ENCODE results near the gene EFCAB6. TPM values are rescaled to one million over a fixed set of nuclear protein-coding genes. Genes with fewer than 3 reads are reported as not detected.

The EFCAB6 gene
- total RNA-seq, 1 experiment from 2014 or later: 2.5 TPM

DNA sequence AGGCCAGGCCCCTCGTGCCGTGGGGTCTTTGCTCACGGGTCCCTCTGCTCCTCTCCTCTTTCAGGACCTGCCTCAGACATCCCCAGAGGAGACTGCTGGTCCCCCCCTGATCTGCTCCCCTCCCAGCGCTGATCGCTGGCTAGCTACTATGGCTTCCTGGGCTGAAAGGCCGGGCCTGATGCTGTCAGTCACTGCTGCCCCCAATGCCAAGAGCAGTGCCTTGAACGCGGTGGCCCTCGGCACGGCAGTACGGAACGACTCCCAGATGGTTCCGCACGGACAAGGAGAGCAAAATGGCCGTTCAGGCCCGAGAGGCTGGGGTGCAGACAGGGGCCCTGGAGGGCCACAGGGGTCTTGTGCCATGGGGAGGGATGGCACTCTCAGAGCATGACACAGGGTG is 28.7 kb upstream of the EFCAB6 start:
- POLR2A ChIA-PET (ENCODE audit: unreplicated experiment): no interaction called here
- DNase-seq: no peak

DNA sequence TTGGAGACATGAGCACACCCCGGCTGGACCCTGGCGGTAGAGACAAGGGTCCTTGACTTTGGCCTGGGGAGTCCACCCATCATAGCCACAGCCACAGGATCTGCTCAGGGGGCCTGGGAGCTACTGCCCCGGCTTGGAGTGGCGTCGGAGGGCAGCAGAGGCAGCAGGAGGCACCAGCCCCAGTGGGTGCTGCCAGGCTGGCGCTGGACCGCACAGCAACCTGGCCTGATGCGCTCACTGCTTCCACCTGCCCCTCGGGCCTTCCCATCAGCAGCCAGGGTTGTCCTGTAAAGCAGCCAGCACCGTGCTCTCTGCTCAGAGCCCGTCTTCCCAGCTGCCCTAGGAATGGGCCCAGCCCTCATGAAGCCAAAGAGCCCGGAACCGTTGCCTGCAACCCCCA is 28.3 kb upstream of the EFCAB6 start:
- DNase-seq: no peak
- Histone ChIP-seq H4K20me1 (ENCODE audit: insufficient read depth) (no peaks in the 10 kb centered on the region; the same call in 1 of the 2 replicates), H3K9me2 (ENCODE audit: insufficient read depth) (no peaks in the 10 kb centered on the region), H3K27ac (no peak overlapping the region), H3F3A (ENCODE audit: insufficient read depth, low read depth) (no peaks in the 10 kb centered on the region), H3K4me2 (no peak overlapping the region), H3K36me3 (ENCODE audit: low read depth) (no peaks in the 10 kb centered on the region), H3K9me3 (ENCODE audit: insufficient read depth, low read depth) (no peaks in the 10 kb centered on the region), H2AFZ (no peak overlapping the region), H3K4me1 (replicated peaks; ENCODE audit: insufficient read depth) (no peaks in the 10 kb centered on the region), H3K27me3 (ENCODE audit: insufficient read depth, low read depth) (peaks cover 61% of the 10 kb centered on the region), H3K79me2 (ENCODE audit: low read depth) (no peaks in the 10 kb centered on the region), H3K4me3 (no peak overlapping the region)
- BruUV-seq (replicated peaks): no TSS peak
- TF ChIP-seq, protein P1, sequence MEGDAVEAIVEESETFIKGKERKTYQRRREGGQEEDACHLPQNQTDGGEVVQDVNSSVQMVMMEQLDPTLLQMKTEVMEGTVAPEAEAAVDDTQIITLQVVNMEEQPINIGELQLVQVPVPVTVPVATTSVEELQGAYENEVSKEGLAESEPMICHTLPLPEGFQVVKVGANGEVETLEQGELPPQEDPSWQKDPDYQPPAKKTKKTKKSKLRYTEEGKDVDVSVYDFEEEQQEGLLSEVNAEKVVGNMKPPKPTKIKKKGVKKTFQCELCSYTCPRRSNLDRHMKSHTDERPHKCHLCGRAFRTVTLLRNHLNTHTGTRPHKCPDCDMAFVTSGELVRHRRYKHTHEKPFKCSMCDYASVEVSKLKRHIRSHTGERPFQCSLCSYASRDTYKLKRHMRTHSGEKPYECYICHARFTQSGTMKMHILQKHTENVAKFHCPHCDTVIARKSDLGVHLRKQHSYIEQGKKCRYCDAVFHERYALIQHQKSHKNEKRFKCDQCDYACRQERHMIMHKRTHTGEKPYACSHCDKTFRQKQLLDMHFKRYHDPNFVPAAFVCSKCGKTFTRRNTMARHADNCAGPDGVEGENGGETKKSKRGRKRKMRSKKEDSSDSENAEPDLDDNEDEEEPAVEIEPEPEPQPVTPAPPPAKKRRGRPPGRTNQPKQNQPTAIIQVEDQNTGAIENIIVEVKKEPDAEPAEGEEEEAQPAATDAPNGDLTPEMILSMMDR (conservative IDR thresholded peaks at IDR 0.05): no peak
- no peak for TF ChIP-seq EZH2 (IDR thresholded peaks at IDR 0.05; ENCODE audit: low read depth)
- intact Hi-C loops (cut with micrococcal nuclease; ENCODE audit: unreplicated experiment): no loop called here
- CTCF ChIA-PET: no interaction called here
- POLR2A ChIA-PET (ENCODE audit: unreplicated experiment): no interaction called here

More for the DNA sequence above, 28.7 kb upstream of the EFCAB6 start:
- Histone ChIP-seq H3K4me1 (replicated peaks; ENCODE audit: insufficient read depth) (no peaks in the 10 kb centered on the region), H3K27me3 (ENCODE audit: insufficient read depth, low read depth) (peaks cover 65% of the 10 kb centered on the region), H2AFZ (no peak overlapping the region), H3K9me3 (ENCODE audit: insufficient read depth, low read depth) (no peaks in the 10 kb centered on the region), H3K4me2 (no peak overlapping the region), H3K4me3 (no peak overlapping the region), H3K36me3 (ENCODE audit: low read depth) (no peaks in the 10 kb centered on the region), H3K27ac (no peak overlapping the region), H3F3A (ENCODE audit: insufficient read depth, low read depth) (no peaks in the 10 kb centered on the region), H3K9me2 (ENCODE audit: insufficient read depth) (no peaks in the 10 kb centered on the region), H3K79me2 (ENCODE audit: low read depth) (no peaks in the 10 kb centered on the region), H4K20me1 (ENCODE audit: insufficient read depth) (no peaks in the 10 kb centered on the region; the same call in 1 of the 2 replicates)
- no TSS peak for BruUV-seq (replicated peaks)
- intact Hi-C loops (cut with micrococcal nuclease; ENCODE audit: unreplicated experiment): no loop called here
- CTCF ChIA-PET: no interaction called here
- TF ChIP-seq EZH2 (IDR thresholded peaks at IDR 0.05; ENCODE audit: low read depth): no peak
- TF ChIP-seq, protein P1 (conservative IDR thresholded peaks at IDR 0.05): no peak

DNA sequence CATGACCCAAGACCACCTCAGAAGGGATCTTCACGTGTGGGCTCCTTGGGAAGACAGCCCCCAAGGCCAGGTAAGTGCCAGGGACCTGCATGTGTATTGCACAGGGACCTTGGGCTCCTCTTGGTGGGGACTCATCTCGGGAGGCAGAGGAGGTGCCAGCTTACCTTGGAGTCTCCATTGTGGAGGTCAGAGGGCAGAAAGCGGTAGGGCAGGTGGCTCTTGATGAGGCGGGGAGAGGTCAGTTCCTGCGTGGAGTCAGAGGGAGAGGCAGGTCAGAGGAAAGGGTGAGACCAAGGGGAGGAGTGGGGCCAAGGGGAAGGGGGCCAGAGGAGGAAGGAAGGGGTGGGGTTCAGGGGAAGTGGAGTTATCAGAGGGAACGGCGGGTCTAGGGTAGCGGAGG is 27.7 kb upstream of the EFCAB6 start:
- no peak for DNase-seq
- no peaks in the 10 kb centered on the region for H3F3A ChIP-seq (ENCODE audit: insufficient read depth, low read depth)
- BruUV-seq (replicated peaks): no TSS peak
- no peak overlapping the region for H3K27ac ChIP-seq
- H3K9me3 ChIP-seq (ENCODE audit: insufficient read depth, low read depth): no peaks in the 10 kb centered on the region
- H3K4me1 ChIP-seq (replicated peaks; ENCODE audit: insufficient read depth): no peaks in the 10 kb centered on the region
- ChIA-PET POLR2A (ENCODE audit: unreplicated experiment) (no interaction called here), CTCF (no interaction called here)
- intact Hi-C loops (cut with micrococcal nuclease; ENCODE audit: unreplicated experiment): no loop called here
- H2AFZ ChIP-seq: no peak overlapping the region
- no peaks in the 10 kb centered on the region for H3K9me2 ChIP-seq (ENCODE audit: insufficient read depth)
- no peak overlapping the region for H3K4me2 ChIP-seq
- H3K79me2 ChIP-seq (ENCODE audit: low read depth): no peaks in the 10 kb centered on the region
- peaks cover 54% of the 10 kb centered on the region for H3K27me3 ChIP-seq (ENCODE audit: insufficient read depth, low read depth)
- H3K36me3 ChIP-seq (ENCODE audit: low read depth): no peaks in the 10 kb centered on the region
- H3K4me3 ChIP-seq: no peak overlapping the region
- H4K20me1 ChIP-seq (ENCODE audit: insufficient read depth): no peaks in the 10 kb centered on the region; the same call in 1 of the 2 replicates
- TF ChIP-seq EZH2 (IDR thresholded peaks at IDR 0.05; ENCODE audit: low read depth): no peak
- TF ChIP-seq, protein P1 (conservative IDR thresholded peaks at IDR 0.05): no peak

All from PC-9 (cell line).